ENCODE measurements around the gene OSBP2. TPM values are rescaled to one million over a fixed set of nuclear protein-coding genes. Genes with fewer than 3 reads are reported as not detected.
A peak's percentile ranks its signal among the peaks of the same experiment; 100 is the strongest.

OSBP2 gene
- total and polyA plus RNA-seq, 3 donors from 2014 or later = 39.5 to 68.0 (median 45.4) TPM

- no peak for TF ChIP-seq CTCF (IDR thresholded peaks at IDR 0.05)
- peaks cover 5% of the 10 kb centered on the region for H3K4me1 ChIP-seq
- peak overlapping the region in 1 of 2 donors; percentile 34 for H3K27ac ChIP-seq
- 29 to 46% methylated on average over 24 to 34 of the region's 34 CpGs for WGBS, 2 donors
- DNase-seq = peak; percentile 77
- H3K36me3 ChIP-seq (ENCODE audit: low read depth, missing control alignments) = no peaks in the 10 kb centered on the region
- no peaks in the 10 kb centered on the region for H3K27me3 ChIP-seq
- intact Hi-C loops (cut with DNase I; ENCODE audit: low total_unique reads) = loop anchor here (10.0 kb wide), 2 partner anchors 157 to 287 kb away; partner anchors contain the start of gene SLC35E4
- peak overlapping the region; percentile 29 to 61 for H3K4me3 ChIP-seq
- H3K9me3 ChIP-seq = no peaks in the 10 kb centered on the region
These were observed 227.5 kb downstream of the OSBP2 start for GRCh38 chr22:30922151-30922611.

GRCh38 chr22:30923168-30923900 is 228.7 kb downstream of the OSBP2 start:
- Histone ChIP-seq H3K4me1 (peaks cover 5% of the 10 kb centered on the region), H3K9me3 (no peaks in the 10 kb centered on the region), H3K4me3 (no peak overlapping the region), H3K27me3 (no peaks in the 10 kb centered on the region), H3K27ac (no peak overlapping the region), H3K36me3 (ENCODE audit: low read depth, missing control alignments) (no peaks in the 10 kb centered on the region)
- DNase-seq = peak; percentile 12
- WGBS, 2 donors = 90 to 91% methylated on average over 9 of the region's 9 CpGs
- intact Hi-C loops (cut with DNase I; ENCODE audit: low total_unique reads) = loop anchor here (10.0 kb wide), 2 partner anchors 159 to 289 kb away; partner anchors contain the start of gene SLC35E4
- TF ChIP-seq POLR2A (IDR thresholded peaks at IDR 0.05) (no peak), CTCF (IDR thresholded peaks at IDR 0.05) (no peak)

- no peak overlapping the region for H3K27ac ChIP-seq
- no peak for TF ChIP-seq CTCF (IDR thresholded peaks at IDR 0.05)
- no peak for TF ChIP-seq POLR2A (IDR thresholded peaks at IDR 0.05)
- WGBS, 2 donors = 92 to 93% methylated on average over 5 of the region's 5 CpGs
- peaks cover 5% of the 10 kb centered on the region for H3K4me1 ChIP-seq
- no peaks in the 10 kb centered on the region for H3K27me3 ChIP-seq
- no peaks in the 10 kb centered on the region for H3K9me3 ChIP-seq
- no peak overlapping the region for H3K4me3 ChIP-seq
- DNase-seq = no peak
- intact Hi-C loops (cut with DNase I; ENCODE audit: low total_unique reads) = loop anchor here (10.0 kb wide), 2 partner anchors 161 to 291 kb away; partner anchors contain the start of gene SLC35E4
- no peaks in the 10 kb centered on the region for H3K36me3 ChIP-seq (ENCODE audit: low read depth, missing control alignments)
These were observed 231.0 kb downstream of the OSBP2 start for GRCh38 chr22:30925667-30926066.

GRCh38 chr22:30926706-30927105 is 232.0 kb downstream of the OSBP2 start:
- H3K36me3 ChIP-seq (ENCODE audit: low read depth, missing control alignments) = no peaks in the 10 kb centered on the region
- H3K4me1 ChIP-seq = no peaks in the 10 kb centered on the region
- peak; percentile 5 for DNase-seq
- intact Hi-C loops (cut with DNase I; ENCODE audit: low total_unique reads) = loop anchor here (10.0 kb wide), 2 partner anchors 162 to 292 kb away; partner anchors contain the start of gene SLC35E4
- no peak overlapping the region for H3K27ac ChIP-seq
- H3K27me3 ChIP-seq = no peaks in the 10 kb centered on the region
- H3K9me3 ChIP-seq = no peaks in the 10 kb centered on the region
- H3K4me3 ChIP-seq = no peak overlapping the region
- 89 to 92% methylated on average over 4 of the region's 4 CpGs for WGBS, 2 donors
- no peak for TF ChIP-seq POLR2A (IDR thresholded peaks at IDR 0.05)
- no peak for TF ChIP-seq CTCF (IDR thresholded peaks at IDR 0.05)

All from testis (tissue), 3 donors.